Duodenal mucosa (tissue), 2 donors: ENCODE measurements around the gene IPO5.

Source experiments
- H3K27ac ChIP-seq: one replicate; pipeline ENCODE4 v1.7.0; 2013; ENCODE audit warnings: low read depth, low read length
- H3K27me3 ChIP-seq, 2 donors: one replicate each; pipeline ENCODE4 v1.7.0; 2013; ENCODE audit warnings: low read length in 2 of 2, control low read depth in 1 of 2; ENCODE audit not compliant: insufficient read depth in 2 of 2, control insufficient read depth in 1 of 2
- H3K36me3 ChIP-seq, 2 donors: one replicate each; pipeline ENCODE4 v1.7.0; 2013; ENCODE audit warnings: low read length in 2 of 2, control low read depth in 1 of 2; ENCODE audit not compliant: insufficient read depth in 2 of 2, control insufficient read depth in 1 of 2
- H3K4me1 ChIP-seq, 2 donors: one replicate each; pipeline ENCODE4 v1.7.0; 2013; ENCODE audit warnings: low read length in 2 of 2, control low read depth in 1 of 2; ENCODE audit not compliant: insufficient read depth in 2 of 2, control insufficient read depth in 1 of 2
- H3K4me3 ChIP-seq, 2 donors: one replicate each; pipeline ENCODE4 v1.7.0; 2013; ENCODE audit warnings: low read length in 2 of 2, low read depth in 1 of 2
- H3K9ac ChIP-seq, 2 donors: one replicate each; pipeline ENCODE4 v1.7.0; 2013; ENCODE audit warnings: low read length in 2 of 2, low read depth in 1 of 2
- H3K9me3 ChIP-seq, 2 donors: one replicate each; pipeline ENCODE4 v1.7.0; 2013; ENCODE audit warnings: low read length in 2 of 2, control low read depth in 1 of 2; ENCODE audit not compliant: control insufficient read depth in 1 of 2

The IPO5 gene

DNA sequence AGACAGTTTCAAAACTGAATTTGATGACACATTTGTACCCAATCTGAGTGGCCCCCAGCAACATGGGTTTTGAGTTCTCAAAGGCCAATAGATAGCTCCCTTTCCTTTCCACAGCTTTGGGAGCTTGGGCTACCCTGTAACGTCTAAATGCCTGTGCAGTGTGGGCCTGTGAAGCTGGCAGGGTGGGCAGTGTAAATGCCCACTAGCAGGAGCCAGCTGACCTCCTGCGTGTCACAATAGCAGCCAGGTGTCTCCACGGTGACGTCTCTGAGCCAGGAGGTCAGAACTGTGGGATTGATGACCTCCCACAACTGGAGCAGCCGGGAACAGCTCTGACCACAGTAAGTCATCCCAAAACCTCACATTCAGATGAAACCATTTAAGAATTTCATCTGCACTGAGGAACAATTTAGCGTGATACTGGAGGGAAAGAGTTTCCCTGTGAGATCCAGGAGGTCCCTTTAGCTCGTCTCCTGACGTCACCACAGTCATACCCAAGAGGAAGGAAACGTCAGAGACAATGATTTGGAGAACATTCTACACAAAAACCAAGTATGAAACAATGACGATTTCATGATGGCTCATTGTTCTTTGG, at the start of gene IPO5:
IPO5 (plus strand) TSS at position 300 of the 595 bp plus-strand sequence. CDS start 23,022 bp downstream, outside the sequence.
- Histone ChIP-seq H3K27me3 (no peaks in the 10 kb centered on the region), H3K27ac (no peak within 1 kb of the TSS), H3K4me3 (no peak within 1 kb of the TSS), H3K9ac (no peak within 1 kb of the TSS), H3K4me1 (no peaks in the 10 kb centered on the region), H3K36me3 (no peaks in the 10 kb centered on the region), H3K9me3 (no peaks in the 10 kb centered on the region)

DNA sequence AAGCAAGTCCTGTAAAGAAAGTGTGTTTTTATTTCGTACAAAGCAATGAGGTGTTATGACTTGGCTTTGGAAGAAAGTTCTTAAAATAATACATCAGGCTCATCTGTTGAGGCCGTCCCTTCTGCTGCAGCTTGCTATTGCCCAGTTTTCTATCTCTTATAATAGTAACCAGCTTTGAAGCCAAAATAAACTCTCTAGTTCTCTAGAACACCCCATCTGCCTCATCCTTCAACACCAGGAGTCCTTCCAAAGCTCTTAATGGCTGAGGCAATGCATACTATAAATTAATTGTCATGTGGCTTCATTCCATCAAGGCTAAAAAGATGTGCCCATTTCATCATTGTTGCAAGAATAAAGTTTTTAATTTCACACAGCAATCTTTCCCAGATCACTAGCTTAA, 49.4 kb upstream of the IPO5 start:
- H3K9ac ChIP-seq, result no peak overlapping the region

DNA sequence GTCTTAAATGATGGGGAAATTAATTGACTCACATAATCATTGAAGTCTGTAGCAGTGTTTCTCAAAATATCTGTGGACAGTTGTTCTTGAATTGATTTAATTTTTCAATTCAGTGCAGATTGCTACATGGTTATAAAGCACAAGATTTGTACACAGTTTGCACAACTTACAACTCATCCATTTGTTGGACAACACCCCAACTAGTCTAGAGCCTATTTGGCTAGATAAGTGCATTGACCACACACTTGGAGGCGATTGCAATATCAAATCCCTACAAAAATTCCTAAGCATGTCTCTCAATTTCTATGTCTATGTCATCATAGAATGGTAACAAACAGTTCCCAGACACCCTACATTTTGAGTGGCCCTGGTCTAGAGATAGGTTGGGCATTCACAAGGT, 48.0 kb upstream of the IPO5 start:
- Histone ChIP-seq H3K36me3 (no peaks in the 10 kb centered on the region), H3K9me3 (no peaks in the 10 kb centered on the region)

More for the DNA sequence above, 49.4 kb upstream of the IPO5 start:
- no peak overlapping the region for H3K4me3 ChIP-seq
- no peak overlapping the region for H3K27ac ChIP-seq
- H3K27me3 ChIP-seq, result no peaks in the 10 kb centered on the region
- H3K36me3 ChIP-seq, result no peaks in the 10 kb centered on the region
- no peaks in the 10 kb centered on the region for H3K9me3 ChIP-seq
- H3K4me1 ChIP-seq, result no peaks in the 10 kb centered on the region

DNA sequence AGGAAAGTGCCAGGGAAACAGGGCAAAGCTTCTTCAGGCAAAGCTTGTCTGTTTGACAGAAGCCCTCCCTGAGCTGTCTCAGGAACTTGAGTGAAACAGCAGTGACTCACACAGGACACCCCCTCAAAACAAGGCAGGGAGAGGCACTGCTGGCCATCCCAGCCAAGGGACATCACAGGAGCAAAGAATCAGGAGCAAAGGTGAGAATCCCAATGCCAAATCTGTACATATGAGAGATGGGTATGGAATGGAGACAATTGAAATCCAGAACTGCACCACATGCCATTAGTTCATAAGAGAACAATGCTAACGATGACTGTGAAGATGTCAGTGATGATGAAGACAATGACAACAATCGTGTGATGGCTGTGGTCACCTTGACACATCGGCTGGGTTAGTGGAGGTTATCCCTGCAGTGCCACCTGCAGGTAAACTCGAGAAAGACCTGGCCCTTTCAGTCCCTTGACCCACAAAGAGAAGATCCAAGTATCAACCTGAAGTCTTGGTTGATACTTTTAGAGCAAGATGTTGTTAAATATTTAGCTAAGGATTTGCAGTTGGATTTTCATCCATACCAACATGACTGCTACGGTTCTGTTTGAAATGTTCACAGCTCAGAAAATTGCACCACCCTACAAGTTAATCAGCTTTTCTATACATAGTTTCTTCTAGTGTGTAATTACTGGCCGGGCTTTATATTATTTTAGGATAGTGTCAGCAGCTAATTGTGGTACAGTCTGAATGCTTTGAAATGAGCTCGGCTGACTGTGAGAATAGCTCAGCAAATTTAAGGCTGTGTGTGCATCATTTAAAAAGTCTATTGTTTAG, 42.0 kb upstream of the IPO5 start:
- no peaks in the 10 kb centered on the region for H3K27me3 ChIP-seq
- no peak overlapping the region for H3K9ac ChIP-seq
- no peaks in the 10 kb centered on the region for H3K4me1 ChIP-seq
- H3K27ac ChIP-seq, result no peak overlapping the region
- H3K36me3 ChIP-seq, result no peaks in the 10 kb centered on the region
- no peaks in the 10 kb centered on the region for H3K9me3 ChIP-seq
- H3K4me3 ChIP-seq, result no peak overlapping the region

More for the DNA sequence above, 48.0 kb upstream of the IPO5 start:
- no peak overlapping the region for H3K9ac ChIP-seq
- no peaks in the 10 kb centered on the region for H3K4me1 ChIP-seq
- no peak overlapping the region for H3K4me3 ChIP-seq
- H3K27me3 ChIP-seq, result no peaks in the 10 kb centered on the region
- H3K27ac ChIP-seq, result no peak overlapping the region

DNA sequence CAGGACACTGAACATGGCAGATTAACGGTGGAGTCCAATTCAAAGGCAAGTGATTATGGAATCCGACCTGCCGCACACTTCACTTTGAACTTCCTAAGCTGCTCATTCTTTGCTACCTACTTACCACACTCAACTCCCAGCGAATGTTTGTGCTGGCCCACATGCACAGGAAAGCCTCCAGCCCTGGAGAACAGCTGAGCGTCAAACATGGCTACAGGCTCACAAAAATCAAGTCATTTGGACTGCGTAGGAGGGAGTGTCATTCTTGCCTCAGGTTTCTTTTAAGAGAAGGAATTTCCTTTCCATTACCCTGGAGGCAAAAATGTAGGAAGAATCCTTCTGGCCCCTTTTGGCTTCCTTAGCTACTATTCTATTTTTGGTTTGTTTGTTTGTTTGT, 41.3 kb upstream of the IPO5 start:
- H3K9me3 ChIP-seq, result no peaks in the 10 kb centered on the region
- no peak overlapping the region for H3K4me3 ChIP-seq
- H3K27ac ChIP-seq, result no peak overlapping the region
- H3K27me3 ChIP-seq, result no peaks in the 10 kb centered on the region
- H3K36me3 ChIP-seq, result no peaks in the 10 kb centered on the region
- H3K4me1 ChIP-seq, result no peaks in the 10 kb centered on the region
- no peak overlapping the region for H3K9ac ChIP-seq

DNA sequence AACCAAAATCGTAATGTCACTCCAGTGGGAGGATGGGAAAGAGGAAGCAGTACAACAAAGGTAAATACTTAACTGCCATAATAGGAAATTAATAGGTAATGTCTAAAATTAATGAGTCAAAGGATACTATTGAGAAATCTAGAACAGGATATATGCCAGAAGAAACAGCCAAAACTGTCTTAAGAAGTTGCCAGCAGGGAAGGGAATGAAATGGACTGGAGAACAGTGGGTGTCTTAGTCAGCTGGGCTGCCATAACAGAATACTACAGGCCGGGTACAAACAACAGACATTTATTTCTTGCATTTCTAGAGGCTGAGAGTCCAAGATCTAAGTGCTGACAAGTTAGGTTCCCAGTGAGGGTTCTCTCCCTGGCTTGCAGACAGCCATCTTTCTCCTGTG, 40.3 kb upstream of the IPO5 start:
- no peak overlapping the region for H3K4me3 ChIP-seq
- no peak overlapping the region for H3K9ac ChIP-seq
- no peaks in the 10 kb centered on the region for H3K9me3 ChIP-seq
- H3K36me3 ChIP-seq, result no peaks in the 10 kb centered on the region
- H3K4me1 ChIP-seq, result no peaks in the 10 kb centered on the region
- H3K27ac ChIP-seq, result no peak overlapping the region
- H3K27me3 ChIP-seq, result no peaks in the 10 kb centered on the region

DNA sequence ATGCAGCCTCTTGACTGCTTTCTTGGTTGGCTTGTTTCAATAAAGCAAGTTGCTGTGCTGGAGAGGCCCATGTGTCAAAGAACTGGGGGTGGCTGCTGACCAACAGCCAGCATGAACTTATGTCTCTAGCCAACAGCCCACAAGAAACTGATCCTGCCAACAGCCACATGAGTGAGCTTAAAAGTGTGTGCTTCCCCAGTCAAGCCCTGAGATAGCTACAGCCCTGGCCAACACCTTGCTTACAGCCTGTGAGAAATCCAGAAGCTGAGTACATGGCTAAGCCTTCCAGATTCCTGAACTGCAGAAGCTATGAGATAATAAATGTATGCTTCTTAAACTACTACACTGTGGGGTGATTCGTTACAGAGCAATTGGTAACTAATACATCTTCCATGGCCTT, 38.9 kb upstream of the IPO5 start:
- H3K27ac ChIP-seq, result no peak overlapping the region
- H3K9ac ChIP-seq, result no peak overlapping the region
- H3K4me1 ChIP-seq, result no peaks in the 10 kb centered on the region
- no peaks in the 10 kb centered on the region for H3K27me3 ChIP-seq
- no peak overlapping the region for H3K4me3 ChIP-seq
- H3K36me3 ChIP-seq, result no peaks in the 10 kb centered on the region
- no peaks in the 10 kb centered on the region for H3K9me3 ChIP-seq

DNA sequence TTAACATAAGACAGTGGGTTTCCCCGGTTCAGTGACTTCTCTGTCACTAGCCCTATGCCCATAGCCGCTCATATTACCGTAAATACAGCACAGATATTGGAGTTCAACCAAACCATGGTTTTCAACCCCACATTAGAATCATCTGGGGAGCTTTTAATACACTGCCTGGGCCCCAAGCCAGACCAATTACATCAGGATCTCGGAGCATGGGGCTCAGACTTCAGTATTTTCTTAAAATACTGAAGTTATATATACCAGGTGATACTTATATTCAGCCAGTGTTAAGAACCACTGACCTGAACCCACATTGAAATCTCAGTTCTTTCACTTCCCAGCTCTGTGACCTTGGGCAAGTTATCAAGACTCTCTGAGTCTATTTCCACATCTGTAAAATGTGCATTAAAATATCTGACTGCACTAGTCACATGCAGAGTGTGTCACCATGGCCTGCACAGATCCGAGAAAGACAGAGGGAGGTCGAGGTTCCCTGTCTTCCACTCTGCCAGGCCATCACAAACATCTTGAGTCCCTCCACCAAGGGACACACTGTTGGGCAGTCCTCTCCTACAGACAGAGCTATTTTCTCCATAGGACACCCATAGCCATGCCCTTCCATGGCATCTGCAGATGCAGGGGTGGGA, 32.2 kb upstream of the IPO5 start:
- Histone ChIP-seq H3K27me3 (no peaks in the 10 kb centered on the region), H3K4me1 (no peaks in the 10 kb centered on the region), H3K27ac (no peak overlapping the region), H3K4me3 (no peak overlapping the region), H3K9me3 (no peaks in the 10 kb centered on the region), H3K36me3 (no peaks in the 10 kb centered on the region), H3K9ac (no peak overlapping the region)

DNA sequence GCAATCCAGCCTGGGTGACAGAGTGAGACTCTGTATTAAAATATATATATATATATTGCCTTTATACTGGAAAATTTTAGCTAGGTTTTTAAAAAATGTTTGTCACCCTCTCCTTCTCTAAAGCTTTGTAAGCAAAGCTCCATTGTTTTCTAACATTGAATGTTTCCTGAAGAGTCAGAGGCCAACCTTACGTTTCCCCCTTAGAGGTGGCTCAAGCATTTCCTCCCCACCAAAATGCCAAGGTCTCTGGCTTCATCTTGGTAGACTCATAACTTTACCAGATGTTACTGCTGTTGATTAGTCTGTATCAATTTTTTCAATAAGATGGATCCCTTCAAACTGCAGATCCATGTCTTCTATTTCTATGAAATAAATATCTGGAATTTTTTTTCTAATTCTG, 25.2 kb upstream of the IPO5 start:
- no peak overlapping the region for H3K27ac ChIP-seq
- peaks cover 0 to 2% of the 10 kb centered on the region in 2 donors for H3K27me3 ChIP-seq
- H3K4me3 ChIP-seq, result no peak overlapping the region
- no peaks in the 10 kb centered on the region for H3K4me1 ChIP-seq
- no peaks in the 10 kb centered on the region for H3K9me3 ChIP-seq
- H3K9ac ChIP-seq, result no peak overlapping the region
- H3K36me3 ChIP-seq, result no peaks in the 10 kb centered on the region

DNA sequence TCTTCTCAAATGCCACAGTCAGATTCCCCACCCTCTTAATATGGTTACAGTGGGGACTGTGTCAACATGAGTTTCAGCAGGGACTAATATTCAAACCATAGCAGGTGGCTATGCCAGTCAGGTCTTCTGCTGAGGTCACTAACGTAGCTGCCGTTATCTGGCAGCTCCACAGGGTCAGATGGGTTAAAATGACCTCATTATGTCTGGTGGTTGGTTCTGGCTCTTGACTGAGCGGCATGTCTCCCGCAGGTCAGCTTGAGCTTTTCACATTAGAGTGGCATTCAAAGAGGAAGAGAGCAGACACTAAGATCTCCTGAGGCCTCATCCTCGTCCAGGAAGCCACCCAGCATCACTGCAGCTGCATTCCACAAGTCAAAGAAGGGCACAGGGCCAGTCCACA, 21.4 kb upstream of the IPO5 start:
- Histone ChIP-seq H3K4me3 (no peak overlapping the region), H3K27ac (no peak overlapping the region), H3K36me3 (no peaks in the 10 kb centered on the region), H3K4me1 (no peaks in the 10 kb centered on the region), H3K27me3 (peaks cover 0 to 5% of the 10 kb centered on the region in 2 donors), H3K9me3 (no peaks in the 10 kb centered on the region), H3K9ac (no peak overlapping the region)
